ENCODE results near the gene KCNK7.

DNA sequence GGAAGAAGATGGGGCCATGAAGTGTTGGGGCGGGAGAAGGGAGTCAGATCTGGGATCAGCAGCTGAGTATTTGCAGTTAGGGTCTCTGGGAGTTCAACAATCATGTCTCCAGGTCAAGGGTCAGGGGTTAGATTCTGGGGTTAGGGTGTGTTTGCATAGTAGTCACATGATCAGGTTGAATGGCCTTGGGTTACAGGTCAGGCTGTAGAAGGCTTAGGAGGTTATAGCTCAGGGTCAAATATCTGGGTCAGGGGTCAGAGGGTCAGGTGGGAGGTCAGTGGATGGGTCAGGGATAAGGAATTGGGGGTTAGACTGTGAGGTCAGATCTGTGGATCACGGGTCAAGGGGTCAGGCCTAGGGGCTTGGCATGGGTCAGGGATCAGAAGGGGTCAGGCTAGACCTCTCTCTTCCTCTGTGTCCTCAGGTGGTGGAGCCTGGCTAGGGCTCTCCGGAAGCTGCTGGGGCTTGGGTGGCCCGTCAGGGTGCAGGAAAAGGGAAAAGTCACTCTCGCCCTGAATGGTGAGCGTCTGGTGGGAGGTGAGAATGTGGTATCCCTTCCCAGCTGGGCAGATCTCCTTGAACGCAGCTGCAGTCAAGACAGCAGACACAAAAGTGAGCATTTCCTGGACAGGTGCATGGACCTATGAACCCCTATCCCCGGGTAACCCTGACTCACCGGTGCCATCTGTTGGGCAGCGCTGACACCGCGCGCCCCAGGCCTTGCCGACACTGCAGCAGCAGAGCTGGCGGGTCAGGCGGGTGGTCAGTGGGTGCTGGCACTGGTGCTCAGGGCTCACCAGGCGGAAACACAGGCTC, 43.8 kb downstream of the KCNK7 start:
- TF ChIP-seq, protein P1, sequence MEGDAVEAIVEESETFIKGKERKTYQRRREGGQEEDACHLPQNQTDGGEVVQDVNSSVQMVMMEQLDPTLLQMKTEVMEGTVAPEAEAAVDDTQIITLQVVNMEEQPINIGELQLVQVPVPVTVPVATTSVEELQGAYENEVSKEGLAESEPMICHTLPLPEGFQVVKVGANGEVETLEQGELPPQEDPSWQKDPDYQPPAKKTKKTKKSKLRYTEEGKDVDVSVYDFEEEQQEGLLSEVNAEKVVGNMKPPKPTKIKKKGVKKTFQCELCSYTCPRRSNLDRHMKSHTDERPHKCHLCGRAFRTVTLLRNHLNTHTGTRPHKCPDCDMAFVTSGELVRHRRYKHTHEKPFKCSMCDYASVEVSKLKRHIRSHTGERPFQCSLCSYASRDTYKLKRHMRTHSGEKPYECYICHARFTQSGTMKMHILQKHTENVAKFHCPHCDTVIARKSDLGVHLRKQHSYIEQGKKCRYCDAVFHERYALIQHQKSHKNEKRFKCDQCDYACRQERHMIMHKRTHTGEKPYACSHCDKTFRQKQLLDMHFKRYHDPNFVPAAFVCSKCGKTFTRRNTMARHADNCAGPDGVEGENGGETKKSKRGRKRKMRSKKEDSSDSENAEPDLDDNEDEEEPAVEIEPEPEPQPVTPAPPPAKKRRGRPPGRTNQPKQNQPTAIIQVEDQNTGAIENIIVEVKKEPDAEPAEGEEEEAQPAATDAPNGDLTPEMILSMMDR (IDR thresholded peaks at IDR 0.05; ENCODE audit: extremely low read depth in 1 of 2, insufficient read depth in 1 of 2, low read depth in 1 of 2, low read length in 2 of 2), result peak; percentile 55 to 57
- TF ChIP-seq POLR2A (IDR thresholded peaks at IDR 0.05; ENCODE audit: low read depth, low read length) (no peak), POLR2AphosphoS5 (IDR thresholded peaks at IDR 0.05; ENCODE audit: insufficient read depth, low read depth, low read length) (no peak), EZH2 (IDR thresholded peaks at IDR 0.05; ENCODE audit: borderline replicate concordance, low read depth, low read length, severe bottlenecking) (no peak), FOS (IDR thresholded peaks at IDR 0.05; ENCODE audit: borderline replicate concordance, insufficient read depth, low read length) (no peak), MYC (IDR thresholded peaks at IDR 0.05; ENCODE audit: low read depth, low read length) (no peak)
- TF ChIP-seq, protein P2, sequence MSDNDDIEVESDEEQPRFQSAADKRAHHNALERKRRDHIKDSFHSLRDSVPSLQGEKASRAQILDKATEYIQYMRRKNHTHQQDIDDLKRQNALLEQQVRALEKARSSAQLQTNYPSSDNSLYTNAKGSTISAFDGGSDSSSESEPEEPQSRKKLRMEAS (IDR thresholded peaks at IDR 0.05; ENCODE audit: insufficient read depth, insufficient read length), result no peak

Measured in endothelial cell of umbilical vein (primary cell).